ENCODE data around the gene NEK7.

NEK7 gene

DNA sequence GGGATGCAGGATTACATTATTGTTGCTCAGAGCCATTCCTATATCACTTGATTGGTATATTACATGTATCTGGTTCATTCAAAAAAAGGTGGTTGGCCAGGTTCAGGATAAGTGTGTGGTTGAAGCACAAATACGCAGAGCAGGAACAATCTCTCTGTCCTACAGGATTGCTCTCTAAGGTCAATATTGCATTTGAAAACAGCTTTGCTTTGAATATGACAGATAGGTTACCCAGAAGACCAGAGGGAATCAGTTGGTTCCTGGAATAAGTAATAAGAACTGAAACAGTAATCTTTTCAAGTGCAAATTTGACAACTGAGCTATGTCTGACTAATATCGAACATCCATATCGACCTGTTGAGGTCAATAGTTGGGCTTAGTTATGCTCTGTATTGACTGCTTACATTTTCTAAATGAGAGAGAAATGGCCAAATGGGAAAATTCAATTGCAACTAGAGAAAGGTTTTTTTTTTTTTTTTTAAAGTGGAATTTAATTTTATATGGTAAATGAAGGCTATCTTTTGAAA is 206.9 kb downstream of the NEK7 start:
- no peak for DNase-seq

DNA sequence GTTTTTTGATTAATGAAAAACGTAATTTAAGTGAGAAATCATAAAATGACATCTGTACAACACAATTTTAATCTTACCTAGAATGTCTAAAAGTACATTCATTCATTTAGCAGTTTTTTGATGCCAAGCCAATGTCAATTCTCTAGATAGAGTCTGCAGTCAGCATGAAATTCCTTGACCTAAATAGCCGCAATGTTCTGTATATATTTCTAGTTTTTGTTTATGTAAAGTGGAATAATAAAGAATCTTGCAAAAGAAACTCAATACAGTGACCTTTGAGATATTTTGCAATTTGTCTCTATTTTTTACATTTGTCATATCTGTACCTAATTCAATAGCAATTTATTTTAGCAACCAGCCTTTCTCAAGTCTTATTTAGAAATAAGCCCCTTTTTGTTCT is 207.7 kb downstream of the NEK7 start:
- DNase-seq, result no peak

DNA sequence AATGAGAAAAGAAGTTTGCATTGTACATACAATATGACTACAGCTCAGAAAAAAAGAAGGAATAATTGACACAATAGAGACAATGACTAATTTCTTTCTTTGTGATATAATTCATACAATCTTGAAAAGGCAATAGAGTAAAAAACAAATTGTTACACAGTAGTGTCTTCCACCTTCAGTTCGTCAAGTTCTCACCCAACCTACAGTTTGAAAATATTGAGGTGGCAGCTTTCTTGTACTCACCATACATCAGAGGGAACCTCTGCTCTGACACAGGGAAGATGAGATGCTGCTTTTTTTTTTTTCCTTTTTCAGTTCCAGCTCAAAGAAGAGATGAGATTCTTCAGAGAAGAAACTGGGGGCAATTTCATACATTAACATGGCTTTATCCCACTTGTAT is 210.5 kb downstream of the NEK7 start:
- DNase-seq, result no peak

DNA sequence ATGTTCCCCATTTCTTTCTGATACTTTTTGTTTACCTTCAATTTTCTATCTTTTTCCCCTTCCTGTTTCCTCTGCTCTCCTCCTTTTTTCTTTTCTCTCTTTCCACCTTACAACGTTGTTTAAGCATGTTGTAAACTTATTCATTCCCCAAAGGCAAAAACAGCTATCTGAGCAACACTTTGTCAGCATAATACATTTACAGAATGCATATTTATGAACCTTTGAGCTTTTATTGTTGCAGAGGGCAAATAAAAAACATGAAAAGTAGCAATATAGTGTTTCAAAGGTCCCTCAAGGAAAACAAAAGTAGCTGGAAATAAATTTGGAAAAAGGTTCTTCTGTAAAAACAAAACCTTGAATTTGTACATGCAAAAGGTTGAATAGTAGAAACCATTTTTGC is 214.2 kb downstream of the NEK7 start:
- no peak for DNase-seq
